Esophagus muscularis mucosa (tissue), 3 donors: ENCODE data around the gene ARID3A.

Experiments
- CTCF ChIP-seq, 3 experiments: fragments of 200-600 bp in 2 of 3; fragments of 450-650 bp in 1 of 3; sonication (generic) in 2 of 3; IDR thresholded peaks; one replicate each; pipeline ENCODE4 v1.5.1; 2017 to 2019; ENCODE audit warnings: antibody characterized with exemption in 3 of 3, mild to moderate bottlenecking in 2 of 3, moderate library complexity in 1 of 3
- POLR2AphosphoS5 ChIP-seq, 2 donors: sonication (generic); formaldehyde crosslinking; IDR thresholded peaks; one replicate each; pipeline ENCODE4 v1.6.1; 2017; ENCODE audit warnings: antibody characterized with exemption in 2 of 2

GRCh38 chr19:925526-926322 lies at the start of gene ARID3A:
- no peak for TF ChIP-seq CTCF (IDR thresholded peaks at IDR 0.05)
- peak; percentile 20 to 40 for TF ChIP-seq POLR2AphosphoS5 (IDR thresholded peaks at IDR 0.05)
